Stimulated activated CD8-positive, alpha-beta memory T cell treated with anti-CD3 and anti-CD28 coated beads, Interleukin-4, amount 100 ng/mL, for 24 hours (primary cell): ENCODE data around the gene SCT.

ENCODE experiments used
- DNase-seq: peaks from one replicate; pipeline ENCODE4 v3.0.0-alpha.2; 2020; ENCODE audit warnings: low read depth

SCT gene

GRCh38 chr11:621838-622237 is 5.1 kb downstream of the SCT start:
- DNase-seq, result no peak

GRCh38 chr11:620935-621814 is 5.8 kb downstream of the SCT start:
- no peak for DNase-seq

GRCh38 chr11:620201-620600 is 6.8 kb downstream of the SCT start:
- DNase-seq, result no peak

DNA sequence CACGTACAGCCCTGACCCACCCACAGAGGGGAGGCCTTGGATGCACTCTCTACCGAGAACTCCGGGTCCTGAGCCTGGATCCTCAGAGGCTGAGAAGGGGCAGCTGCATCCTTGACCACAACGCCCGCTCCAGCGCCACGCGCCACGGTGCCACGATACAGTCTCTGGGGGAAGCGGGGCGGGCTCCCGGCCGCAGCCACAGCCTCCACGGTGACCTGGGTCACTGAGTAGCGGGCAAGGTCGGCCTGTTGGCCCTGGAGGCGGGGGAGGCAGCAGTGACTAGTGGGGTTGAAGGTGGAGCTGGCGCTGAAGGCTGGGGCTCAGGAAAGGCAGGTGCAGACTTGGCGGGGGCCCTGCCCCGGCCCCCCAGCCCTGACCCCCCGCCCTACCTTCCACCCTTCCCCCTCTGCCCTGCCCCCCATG is 7.3 kb downstream of the SCT start:
- no peak for DNase-seq

- no peak for DNase-seq
These were observed 7.9 kb downstream of the SCT start for GRCh38 chr11:618856-619627.

GRCh38 chr11:617912-618682 is 8.9 kb downstream of the SCT start:
- DNase-seq, result no peak

DNA sequence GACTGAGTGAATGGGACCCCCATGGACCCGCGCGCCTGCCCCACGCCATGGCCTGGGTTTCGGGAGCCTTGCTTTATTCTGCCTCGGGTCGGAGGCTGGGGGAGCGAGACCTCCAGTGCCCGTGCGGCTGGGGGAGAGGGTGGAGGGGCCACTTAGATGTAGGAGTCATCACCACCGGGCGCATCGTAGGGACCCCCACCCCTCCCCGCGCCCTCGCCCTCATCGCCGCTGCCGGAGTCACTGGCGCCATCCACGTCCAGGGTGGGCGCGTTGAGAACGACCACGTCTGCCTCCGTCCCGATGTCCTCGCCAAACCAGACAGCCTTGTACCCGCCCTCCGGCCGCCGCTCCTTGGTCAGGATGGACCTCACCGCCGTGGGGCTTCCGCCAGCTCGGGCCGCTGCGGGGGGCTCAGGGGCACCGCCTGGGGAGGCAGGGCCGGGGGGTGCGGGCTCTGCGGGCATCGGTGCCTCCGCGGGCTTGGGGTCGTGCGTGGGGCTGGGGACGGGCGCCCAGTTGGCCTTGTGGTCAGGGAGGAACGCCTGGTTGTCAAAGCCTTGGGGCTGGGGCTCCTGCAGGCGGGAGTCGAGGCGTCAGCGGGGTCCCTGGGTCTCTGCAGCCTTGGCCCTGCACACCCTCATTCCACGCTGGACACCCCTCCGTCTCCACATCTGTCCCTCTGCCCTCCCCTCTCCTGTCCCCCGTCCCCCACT is 9.6 kb downstream of the SCT start:
- DNase-seq, result no peak

- no peak for DNase-seq
These were observed 10.4 kb downstream of the SCT start for GRCh38 chr11:616320-617198.

DNA sequence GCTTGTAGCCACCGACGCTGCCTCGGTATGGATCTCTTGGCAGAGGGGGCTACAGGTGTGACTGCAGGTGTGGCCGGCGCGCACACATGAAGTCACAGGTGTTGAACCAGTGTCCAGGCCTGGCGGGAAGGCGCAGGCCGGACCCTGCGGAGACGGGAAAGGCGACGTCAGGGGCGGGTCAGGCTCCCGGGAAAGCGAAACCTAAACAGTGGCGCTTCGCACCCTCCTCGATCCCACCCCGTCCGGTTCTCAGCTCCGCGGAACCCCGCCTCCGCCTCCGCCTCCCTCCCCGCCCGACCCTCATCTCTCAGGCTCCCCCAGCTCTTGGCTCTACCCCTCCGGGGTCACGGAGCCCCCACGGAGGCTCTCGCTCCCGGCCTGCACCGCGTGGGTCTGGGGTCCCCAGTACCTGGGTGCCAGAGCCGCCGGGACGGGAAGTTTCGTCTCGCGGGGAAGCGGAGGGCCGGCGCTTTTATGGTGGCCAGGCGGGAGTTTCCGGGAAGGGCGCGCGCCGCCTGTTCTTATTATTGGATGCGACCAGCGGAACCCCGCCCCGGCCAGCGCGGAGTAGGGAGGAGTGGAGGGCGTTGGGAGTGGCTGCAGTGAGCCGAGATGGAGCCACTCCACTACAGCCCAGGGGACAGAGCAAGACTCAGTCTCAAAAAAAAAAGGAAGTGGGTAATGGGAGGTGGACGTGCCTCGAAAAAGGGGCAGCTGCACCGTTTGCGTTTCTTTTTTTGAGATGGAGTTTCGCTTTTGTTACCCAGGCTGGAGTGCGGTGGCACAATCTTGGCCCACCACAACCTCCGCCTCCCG is 11.3 kb downstream of the SCT start, which contains the start of gene IRF7:
TSS of gene IRF7 (minus strand) at position 447 of the 816 bp plus-strand sequence. CDS start 586 bp downstream, outside the sequence.
- DNase-seq, result peak; percentile 80

DNA sequence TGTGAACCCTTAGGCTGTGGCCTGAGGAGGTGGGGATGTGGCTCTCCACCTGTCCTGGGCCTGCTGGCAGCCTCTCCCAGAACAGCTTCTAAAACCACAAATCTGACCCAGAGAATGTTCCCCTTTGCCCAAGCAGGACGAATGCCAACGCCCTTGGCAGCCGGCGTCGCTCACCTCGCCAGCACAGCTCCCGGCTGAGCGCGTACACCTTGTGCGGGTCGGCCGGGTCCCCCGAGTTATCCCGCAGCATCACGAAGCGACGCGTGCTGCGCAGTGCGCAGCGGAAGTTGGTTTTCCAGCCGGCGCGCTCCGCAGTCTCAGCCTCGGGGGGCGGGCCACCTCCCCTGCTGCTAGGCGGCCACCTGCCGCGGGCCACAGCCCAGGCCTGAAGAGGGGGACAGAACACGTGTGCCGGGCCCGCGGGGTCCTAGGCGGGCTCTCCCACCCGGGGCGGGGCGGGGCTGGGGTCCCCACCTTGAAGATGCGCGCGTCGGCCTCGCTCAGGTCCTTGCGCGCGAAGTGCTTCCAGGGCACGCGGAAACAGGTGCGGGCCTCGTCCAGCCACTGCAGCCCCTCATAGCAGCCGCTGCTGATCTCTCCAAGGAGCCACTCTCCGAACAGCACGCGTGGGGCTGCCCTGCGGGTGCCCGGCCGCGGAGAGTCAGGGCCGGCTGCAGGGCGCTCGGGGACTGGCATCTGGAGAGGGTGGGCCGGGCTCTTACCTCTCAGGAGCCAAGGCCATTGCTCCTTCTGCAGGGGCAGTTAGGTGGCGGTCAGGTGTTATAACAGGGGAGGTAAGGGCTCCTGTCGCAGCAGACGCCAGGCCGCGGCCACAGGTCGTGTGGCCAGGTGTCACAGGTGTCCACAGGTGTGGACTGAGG is 12.1 kb downstream of the SCT start:
- no peak for DNase-seq

DNA sequence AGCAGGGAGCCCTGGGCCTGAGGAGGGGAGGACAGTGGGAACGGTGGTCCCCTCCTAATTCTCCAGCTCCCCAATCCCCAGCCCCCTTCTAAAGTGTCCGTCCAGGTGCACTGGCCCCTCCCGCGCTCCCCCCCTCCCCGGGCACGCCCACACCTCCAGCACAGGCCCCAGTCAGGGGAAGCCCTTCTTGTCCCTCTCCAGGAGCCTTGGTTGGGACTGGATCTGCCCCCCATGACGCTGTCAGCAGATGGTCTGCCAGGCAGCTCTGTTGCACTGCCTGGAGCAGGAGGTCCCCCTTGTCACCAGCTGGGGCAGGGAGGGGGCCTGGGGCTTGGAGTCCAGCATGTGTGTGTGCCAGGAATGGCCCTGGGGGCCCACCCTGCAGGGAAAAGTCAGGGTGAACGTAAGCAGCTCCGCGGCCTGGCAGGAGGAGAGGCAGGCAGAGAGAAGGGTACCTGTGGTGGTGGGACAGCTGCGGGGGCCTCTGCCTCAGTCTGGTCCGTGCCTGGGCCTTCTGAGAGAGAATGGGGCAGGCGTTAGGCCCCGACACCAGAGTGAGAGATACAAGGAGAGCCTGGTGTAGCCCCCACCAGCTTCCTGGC is 12.9 kb downstream of the SCT start:
- no peak for DNase-seq

- DNase-seq, result peak; percentile 74
These were observed 13.5 kb downstream of the SCT start for GRCh38 chr11:613369-613968.

DNA sequence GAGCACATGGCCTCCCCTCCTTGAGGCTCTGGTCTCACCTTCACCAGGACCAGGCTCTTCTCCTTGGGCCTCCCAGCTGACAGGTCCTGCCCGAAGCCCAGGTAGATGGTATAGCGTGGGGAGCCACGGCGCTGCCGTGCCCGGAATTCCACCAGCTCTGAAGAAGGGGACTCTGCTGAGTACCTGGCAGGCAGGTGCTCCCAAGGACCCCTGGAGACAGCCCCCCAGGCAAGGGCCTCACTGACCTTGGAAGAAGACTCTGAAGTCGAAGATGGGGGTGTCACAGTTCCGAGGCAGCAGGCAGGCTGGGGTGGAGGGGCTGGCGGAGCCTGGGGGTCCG is 14.1 kb downstream of the SCT start:
- DNase-seq, result no peak

DNA sequence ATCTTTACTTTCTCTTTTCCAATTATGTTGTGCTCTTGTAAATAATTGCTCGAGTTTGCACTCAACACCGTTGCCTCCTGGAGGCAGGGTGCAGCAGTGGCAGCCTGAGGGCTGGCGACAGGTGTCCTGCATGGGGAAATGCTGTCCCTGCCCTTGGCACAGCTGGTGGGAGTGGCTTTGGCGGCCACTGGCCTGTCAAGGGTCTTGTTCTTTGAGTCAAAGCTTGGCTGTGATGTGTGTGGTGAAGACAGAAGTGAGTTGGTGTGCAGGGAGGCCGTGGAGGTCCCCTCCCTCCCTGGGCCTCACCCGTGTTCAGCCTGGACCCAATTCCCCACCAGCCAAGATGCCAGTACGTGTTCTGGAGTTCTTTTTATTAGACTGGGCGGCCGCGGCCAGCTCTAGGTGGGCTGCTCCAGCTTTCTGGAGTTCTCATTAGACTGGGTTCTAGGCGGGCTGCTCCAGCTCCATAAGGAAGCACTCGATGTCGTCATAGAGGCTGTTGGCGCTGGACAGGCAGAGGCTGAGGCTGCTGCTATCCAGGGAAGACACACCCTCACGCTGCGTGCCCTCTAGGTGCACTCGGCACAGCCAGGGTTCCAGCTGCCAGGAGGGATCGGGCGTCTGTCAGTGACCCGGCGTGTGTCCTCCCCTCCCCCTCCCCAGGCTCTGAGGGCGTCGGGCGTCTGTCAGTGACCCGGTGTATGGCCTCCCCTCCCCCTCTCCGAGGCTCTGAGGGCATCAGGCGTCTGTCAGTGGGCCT is 14.6 kb downstream of the SCT start:
- no peak for DNase-seq

- no peak for DNase-seq
These were observed 15.7 kb downstream of the SCT start for GRCh38 chr11:611001-611996.
